HEK293 (cell line): ENCODE measurements around the gene OR6V1.

ENCODE experiments used
- CTCF ChIA-PET: fragments of 350-600 bp; formaldehyde crosslinking; extraction: SDS; loops from one replicate; lab custom pipeline; 2021; ENCODE audit warnings: antibody characterized with exemption; lab: Yijun Ruan, JAX
- POLR2A ChIA-PET: fragments of 300-600 bp; formaldehyde crosslinking; extraction: SDS; loops from one replicate; lab custom pipeline; 2020; ENCODE audit warnings: antibody characterized with exemption, inconsistent platforms; lab: Yijun Ruan, JAX
- H3K27ac ChIP-seq: fragments of 200-500 bp; sonication (Bioruptor generic); 2 replicates; pipeline ENCODE4 v1.5.1; 2014; ENCODE audit warnings: low read depth, low read length, control low read depth, inconsistent platforms; ENCODE audit errors: extremely low read depth
- H3K36me3 ChIP-seq, 2 experiments: fragments of 200-500 bp in 1 of 2; sonication (Bioruptor generic) in 1 of 2; 1 replicate in 1 of 2; 2 replicates in 1 of 2; pipeline ENCODE4 v1.5.1; 2014 to 2017; ENCODE audit warnings: inconsistent platforms in 2 of 2, low read length in 2 of 2; ENCODE audit not compliant: control insufficient read depth in 2 of 2, insufficient read depth in 1 of 2
- H3K4me1 ChIP-seq: fragments of 200-500 bp; sonication (Bioruptor generic); 2 replicates; pipeline ENCODE4 v1.5.1; 2014; ENCODE audit warnings: mild to moderate bottlenecking, low read length, inconsistent platforms; ENCODE audit not compliant: control insufficient read depth, insufficient read depth
- H3K4me3 ChIP-seq: 2 replicates; pipeline ENCODE4 v1.5.1; 2011; ENCODE audit warnings: low read depth, mild to moderate bottlenecking, control low read depth, low read length, moderate library complexity
- H3K9me3 ChIP-seq: fragments of 200-500 bp; sonication (Bioruptor generic); 2 replicates; pipeline ENCODE4 v1.5.1; 2014; ENCODE audit warnings: low read depth, low read length, inconsistent platforms; ENCODE audit not compliant: control insufficient read depth, insufficient read depth
- HOXA7 ChIP-seq: sonication (generic); formaldehyde crosslinking; IDR thresholded peaks from 2 replicates; pipeline ENCODE4 v1.8.1; 2022; ENCODE audit warnings: missing genetic modification reagents, borderline replicate concordance
- IKZF3 ChIP-seq: fragments of 450-650 bp; IDR thresholded peaks from 2 replicates; pipeline ENCODE4 v1.5.0; 2018; ENCODE audit warnings: missing biosample characterization, mild to moderate bottlenecking, missing genetic modification characterization, moderate library complexity
- KLF10 ChIP-seq: fragments of 450-650 bp; IDR thresholded peaks from 2 replicates; pipeline ENCODE4 v1.5.1; 2018; ENCODE audit warnings: missing biosample characterization, mild to moderate bottlenecking, missing genetic modification characterization
- PRDM2 ChIP-seq: fragments of 450-650 bp; formaldehyde crosslinking; IDR thresholded peaks from 2 replicates; pipeline ENCODE4 v1.5.1; 2016; ENCODE audit warnings: missing biosample characterization, missing genetic modification characterization, borderline replicate concordance
- TRIM28 ChIP-seq: IDR thresholded peaks from 2 replicates; pipeline ENCODE4 v1.6.1; 2011; ENCODE audit warnings: low read length, control low read depth, borderline replicate concordance
- YY1 ChIP-seq: fragments of 450-650 bp; formaldehyde crosslinking; IDR thresholded peaks from 2 replicates; pipeline ENCODE4 v1.5.1; 2018; ENCODE audit warnings: missing biosample characterization, missing genetic modification characterization
- ZIC2 ChIP-seq: fragments of 450-650 bp; formaldehyde crosslinking; IDR thresholded peaks from 2 replicates; pipeline ENCODE4 v1.5.1; 2016; ENCODE audit warnings: missing biosample characterization, missing genetic modification characterization
- ZNF10 ChIP-seq: fragments of 450-650 bp; formaldehyde crosslinking; IDR thresholded peaks from 2 replicates; pipeline ENCODE4 v1.5.1; 2017; ENCODE audit warnings: missing biosample characterization, missing genetic modification characterization
- ZNF132 ChIP-seq: fragments of 450-650 bp; formaldehyde crosslinking; IDR thresholded peaks from 2 replicates; pipeline ENCODE4 v1.5.1; 2017; ENCODE audit warnings: missing biosample characterization, missing genetic modification characterization, borderline replicate concordance
- ZNF174 ChIP-seq: fragments of 450-650 bp; formaldehyde crosslinking; IDR thresholded peaks from 2 replicates; pipeline ENCODE4 v1.5.0; 2017; ENCODE audit warnings: missing biosample characterization, mild to moderate bottlenecking, missing genetic modification characterization
- ZNF18 ChIP-seq: fragments of 450-650 bp; formaldehyde crosslinking; IDR thresholded peaks from 2 replicates; pipeline ENCODE4 v1.5.1; 2016; ENCODE audit warnings: missing biosample characterization, missing genetic modification characterization
- ZNF239 ChIP-seq: fragments of 450-650 bp; formaldehyde crosslinking; IDR thresholded peaks from 2 replicates; pipeline ENCODE4 v1.5.1; 2016; ENCODE audit warnings: missing biosample characterization, missing genetic modification characterization
- ZNF24 ChIP-seq: fragments of 450-650 bp; formaldehyde crosslinking; IDR thresholded peaks from 2 replicates; pipeline ENCODE4 v1.5.1; 2016; ENCODE audit warnings: missing biosample characterization, missing genetic modification characterization
- ZNF404 ChIP-seq: fragments of 450-650 bp; formaldehyde crosslinking; IDR thresholded peaks from 2 replicates; pipeline ENCODE4 v1.5.1; 2017; ENCODE audit warnings: missing biosample characterization, missing genetic modification characterization
- ZNF514 ChIP-seq: fragments of 450-650 bp; formaldehyde crosslinking; IDR thresholded peaks from 2 replicates; pipeline ENCODE4 v1.5.1; 2016; ENCODE audit warnings: missing biosample characterization, missing genetic modification characterization
- ZNF561 ChIP-seq: fragments of 450-650 bp; IDR thresholded peaks from 2 replicates; pipeline ENCODE4 v1.5.1; 2018; ENCODE audit warnings: missing biosample characterization, missing genetic modification characterization, borderline replicate concordance
- ZNF658 ChIP-seq: fragments of 450-650 bp; formaldehyde crosslinking; IDR thresholded peaks from 2 replicates; pipeline ENCODE4; 2016; ENCODE audit warnings: missing biosample characterization, missing genetic modification characterization
- ZNF670 ChIP-seq: fragments of 450-650 bp; formaldehyde crosslinking; IDR thresholded peaks from 2 replicates; pipeline ENCODE4 v1.5.1; 2016; ENCODE audit warnings: missing biosample characterization, missing genetic modification characterization, low read depth
- ZNF76 ChIP-seq: fragments of 450-650 bp; formaldehyde crosslinking; IDR thresholded peaks from 2 replicates; pipeline ENCODE4; 2016; ENCODE audit warnings: low read depth, missing biosample characterization, missing genetic modification characterization, borderline replicate concordance
- TF ChIP-seq, protein P1 (sequence below): fragments of 450-650 bp; formaldehyde crosslinking; IDR thresholded peaks from 2 replicates; pipeline ENCODE4 v1.5.1; 2016; ENCODE audit warnings: missing biosample characterization, missing genetic modification characterization

Gene OR6V1

GRCh38 chr7:143023047-143023446, 29.1 kb upstream of the OR6V1 start (continued):
- no peak for TF ChIP-seq PRDM2 (tag by site-specific recombination)
- TF ChIP-seq ZNF18 (tag by site-specific recombination) = no peak
- no peak for TF ChIP-seq ZNF404

GRCh38 chr7:143025371-143025770, 26.8 kb upstream of the OR6V1 start:
- ChIA-PET CTCF (interaction anchor here (0.6 to 1.3 kb wide), 2 partner anchors 19 to 190 kb away, joined by 3 read pairs; no protein-coding TSS in a partner anchor), POLR2A (no interaction called here)
- no peaks in the 10 kb centered on the region for H3K9me3 ChIP-seq
- no peaks in the 10 kb centered on the region for H3K36me3 ChIP-seq
- TF ChIP-seq KLF10 (tag by site-specific recombination) (no peak), ZNF174 (tag by site-specific recombination) (no peak), ZNF239 (tag by site-specific recombination) (no peak), ZNF132 (tag by site-specific recombination) (no peak), HOXA7 (CRISPR knock-in tag) (no peak), ZIC2 (tag by site-specific recombination) (no peak), ZNF76 (no peak), IKZF3 (no peak), YY1 (tag by site-specific recombination) (no peak), ZNF670 (tag by site-specific recombination) (no peak), ZNF514 (no peak), ZNF658 (tag by site-specific recombination) (no peak), ZNF10 (tag by site-specific recombination) (no peak), TRIM28 (no peak), ZNF24 (tag by site-specific recombination) (no peak), ZNF561 (no peak)
- TF ChIP-seq, protein P1, sequence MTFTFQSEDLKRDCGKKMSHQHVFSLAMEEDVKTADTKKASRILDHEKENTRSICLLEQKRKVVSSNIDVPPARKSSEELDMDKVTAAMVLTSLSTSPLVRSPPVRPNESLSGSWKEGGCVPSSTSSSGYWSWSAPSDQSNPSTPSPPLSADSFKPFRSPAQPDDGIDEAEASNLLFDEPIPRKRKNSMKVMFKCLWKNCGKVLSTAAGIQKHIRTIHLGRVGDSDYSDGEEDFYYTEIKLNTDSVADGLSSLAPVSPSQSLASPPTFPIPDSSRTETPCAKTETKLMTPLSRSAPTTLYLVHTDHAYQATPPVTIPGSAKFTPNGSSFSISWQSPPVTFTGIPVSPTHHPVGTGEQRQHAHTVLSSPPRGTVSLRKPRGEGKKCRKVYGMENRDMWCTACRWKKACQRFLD (tag by site-specific recombination) = no peak
- no peak overlapping the region for H3K27ac ChIP-seq
- no peaks in the 10 kb centered on the region for H3K4me1 ChIP-seq
- H3K4me3 ChIP-seq = no peak overlapping the region
